GM12878 (cell line): Measurements from ENCODE around the gene CPNE4. TPM values are rescaled to one million over a fixed set of nuclear protein-coding genes. Genes with fewer than 3 reads are reported as not detected.

ENCODE experiments used
- ATAC-seq: fragments of 200-7000 bp; cut with Tn5 transposase; 3 replicates; pipeline ENCODE4 v1.9.1; 2020; ENCODE audit warnings: mild to moderate bottlenecking, moderate library complexity
- BruUV-seq: library from RNA; stranded (reverse); fragments of 400-500 nt; replicated peaks from 2 replicates; lab custom pipeline; 2021; lab: Mats Ljungman, UMichigan
- CTCF ChIA-PET: fragments of 300-600 bp; sonication (Branson Sonifier 250); formaldehyde crosslinking; extraction: SDS; loops from one replicate; lab custom pipeline; 2021; ENCODE audit warnings: inconsistent platforms; lab: Yijun Ruan, JAX
- POLR2A ChIA-PET: fragments of 350-600 bp; formaldehyde crosslinking; extraction: SDS; loops from one replicate; lab custom pipeline; 2021; ENCODE audit warnings: inconsistent platforms; lab: Charles Lee
- RAD21 ChIA-PET: fragments of 300-600 bp; sonication (Branson Sonifier 250); formaldehyde crosslinking; loops from one replicate; lab custom pipeline; 2023; ENCODE audit warnings: antibody characterized with exemption; ENCODE audit not compliant: unreplicated experiment; lab: Charles Lee
- SMC1A ChIA-PET: fragments of 300-600 bp; sonication (Branson Sonifier 250); formaldehyde crosslinking; loops from one replicate; lab custom pipeline; 2023; ENCODE audit not compliant: unreplicated experiment, uncharacterized antibody; lab: Charles Lee
- DNase-seq: peaks from one replicate; pipeline ENCODE4 v3.0.0-alpha.2; 2011; ENCODE audit warnings: low read depth, low spot score
- FAIRE-seq: peaks from 3 replicates; lab custom pipeline; 2011; peaks lifted over from hg19 to GRCh38; lab: Jason Lieb, UNC
- H2AFZ ChIP-seq: 2 replicates; pipeline ENCODE4 v1.6.0; 2011; ENCODE audit warnings: low read depth, low read length, control low read depth; ENCODE audit not compliant: control insufficient read depth
- H3K27ac ChIP-seq: 2 replicates; pipeline ENCODE4 v1.5.1; 2011; ENCODE audit warnings: control low read depth; ENCODE audit not compliant: control insufficient read depth, insufficient read depth
- H3K27me3 ChIP-seq, 2 experiments: replicated peaks in 1 of 2; 2 replicates each; pipeline versions ENCODE4 v1.6.0 to v1.6.1; 2011; ENCODE audit warnings: low read length in 1 of 2; ENCODE audit not compliant: control insufficient read depth in 2 of 2, insufficient read depth in 2 of 2
- H3K36me3 ChIP-seq, 2 experiments: 2 replicates each; pipeline ENCODE4 v1.5.1; 2011; ENCODE audit warnings: low read length in 1 of 2; ENCODE audit not compliant: control insufficient read depth in 2 of 2, insufficient read depth in 2 of 2
- H3K4me1 ChIP-seq: 2 replicates; pipeline ENCODE4 v1.6.1; 2011; ENCODE audit warnings: mild to moderate bottlenecking, low read length, moderate library complexity, mixed read lengths; ENCODE audit not compliant: control insufficient read depth, insufficient read depth
- H3K4me2 ChIP-seq: 2 replicates; pipeline ENCODE4 v1.6.0; 2011; ENCODE audit warnings: control low read depth; ENCODE audit not compliant: control insufficient read depth, insufficient read depth
- H3K4me3 ChIP-seq: fragments of 200-600 bp; sonication (generic); 2 replicates; pipeline ENCODE4 v1.5.1; 2016
- H3K79me2 ChIP-seq: 2 replicates; pipeline ENCODE4 v1.6.0; 2011; ENCODE audit warnings: low read length; ENCODE audit not compliant: control insufficient read depth, insufficient read depth
- H3K9ac ChIP-seq: 2 replicates; pipeline ENCODE4 v1.8.0; 2011; ENCODE audit warnings: low read length, control low read depth, mixed read lengths; ENCODE audit not compliant: control insufficient read depth, insufficient read depth
- H3K9me3 ChIP-seq: replicated peaks from 3 replicates; pipeline ENCODE4 v1.5.1; 2011; ENCODE audit warnings: mild to moderate bottlenecking, low read length; ENCODE audit not compliant: control insufficient read depth, insufficient read depth
- H4K20me1 ChIP-seq: 2 replicates; pipeline ENCODE4 v1.6.0; 2011; ENCODE audit not compliant: control insufficient read depth, insufficient read depth
- FOXM1 ChIP-seq: IDR thresholded peaks from 2 replicates; pipeline ENCODE4 v1.6.1; 2012; ENCODE audit warnings: low read depth, mild to moderate bottlenecking, inconsistent platforms, low read length, moderate library complexity
- NR2F1 ChIP-seq: fragments of 450-650 bp; conservative IDR thresholded peaks from 2 replicates; pipeline ENCODE4 v1.6.1; 2017; ENCODE audit warnings: mild to moderate bottlenecking
- USF1 ChIP-seq: IDR thresholded peaks from 2 replicates; pipeline ENCODE4 v1.6.1; 2011; ENCODE audit warnings: borderline replicate concordance, low read depth, mild to moderate bottlenecking, moderate library complexity, mixed read lengths, low read length; ENCODE audit not compliant: insufficient read depth; ENCODE audit errors: extremely low read length
- ZBTB4 ChIP-seq: fragments of 450-650 bp; formaldehyde crosslinking; IDR thresholded peaks from 2 replicates; pipeline ENCODE4 v1.4.0; 2022; ENCODE audit warnings: mild to moderate bottlenecking, moderate library complexity
- ZBTB40 ChIP-seq: fragments of 450-650 bp; IDR thresholded peaks from 2 replicates; pipeline ENCODE4 v1.6.1; 2016; ENCODE audit warnings: mild to moderate bottlenecking, moderate library complexity, borderline replicate concordance
- WGBS: methylation state at CpG from one replicate; pipeline ENCODE4 v1.1.6; 2016; ENCODE audit warnings: low lambda C conversion rate; ENCODE audit not compliant: insufficient replicate concordance, insufficient coverage; ENCODE audit errors: missing lambda C conversion rate; 5-methylcytosine and 5-hydroxymethylcytosine counted together
- in situ Hi-C: fragments of 300-500 bp; cut with MboI; formaldehyde crosslinking; loops from 9 replicates; pipeline ENCODE4 v1.14.3; 2018; ENCODE audit warnings: mixed read lengths
- intact Hi-C: fragments of 100-400 bp; cut with micrococcal nuclease; formaldehyde crosslinking; loops from one replicate; pipeline ENCODE4 v1.14.2; 2022; ENCODE audit not compliant: unreplicated experiment
- polyA plus RNA-seq, 11 experiments: library from polyadenylated mRNA; depleted of rRNA in 4 of 11; unstranded in 6 of 11; stranded (reverse) in 5 of 11; fragments of >200 nt; fragmentation: Nextera tagmentation in 4 of 11; fragmentation: Illumina TruSeq in 1 of 11; extraction: Ambion mirVana in 4 of 11; extraction: Trizol in 1 of 11; gene quantifications; 1 replicate in 1 of 11; 2 replicates in 10 of 11; pipeline versions ENCODE4 v1.2.1 to v1.2.3, GENCODE V29; 2011 to 2016; ENCODE audit warnings: inconsistent platforms in 2 of 11, missing spikeins in 2 of 11, low read depth in 1 of 11
- total RNA-seq, 4 experiments: library from RNA; depleted of rRNA in 3 of 4; stranded (reverse); fragments of >200 nt in 3 of 4; fragmentation: Illumina TruSeq in 1 of 4; extraction: Trizol in 1 of 4; gene quantifications; 2 replicates each; pipeline versions ENCODE4 v1.2.1 to v1.2.3, GENCODE V29; 2013 to 2021
- TF ChIP-seq, protein P1 (sequence below): IDR thresholded peaks from 2 replicates; pipeline ENCODE4 v1.6.1; 2011; ENCODE audit warnings: low read depth, low read length, improper control_type of control experiment, borderline replicate concordance
- TF ChIP-seq, protein P2 (sequence below), 3 experiments: IDR thresholded peaks in 2 of 3; conservative IDR thresholded peaks in 1 of 3; 2 replicates each; pipeline ENCODE4 v1.5.1; 2011; ENCODE audit warnings: low read depth in 3 of 3, low read length in 3 of 3, mild to moderate bottlenecking in 3 of 3, control low read depth in 2 of 3, moderate library complexity in 2 of 3, inconsistent platforms in 1 of 3, mixed read lengths in 1 of 3; ENCODE audit not compliant: control insufficient read depth in 2 of 3, insufficient read depth in 1 of 3; ENCODE audit errors: extremely low read depth in 1 of 3

The CPNE4 gene
- total and polyA plus RNA-seq, 10 of the 15 experiments (the other 5 are each of a cell fraction or from before 2014, with no cell fraction given), result 0.17 to 1.9 (median 0.48) TPM; not detected in 1

DNA sequence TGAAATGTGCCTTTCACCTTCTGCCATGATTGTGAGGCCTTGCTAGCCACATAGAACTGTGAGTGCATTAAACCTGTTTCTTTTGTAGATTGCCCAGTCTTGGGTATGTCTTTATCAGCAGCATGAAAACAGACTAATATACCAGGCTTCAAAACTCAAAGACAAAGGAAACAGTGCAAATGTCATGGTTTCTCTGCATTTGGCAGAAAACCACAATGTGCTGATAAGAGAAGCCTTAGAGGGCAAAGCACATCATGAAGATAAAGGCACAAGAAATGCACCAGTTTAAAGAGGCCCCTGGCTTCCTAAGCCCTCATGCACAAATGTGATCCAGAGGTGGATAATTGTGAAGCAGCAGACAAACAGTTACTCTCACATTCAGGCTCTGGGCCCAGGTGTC, 259.2 kb downstream of the CPNE4 start (continued):
- TF ChIP-seq ZBTB40, result no peak
- no peak for TF ChIP-seq USF1
- no peak for TF ChIP-seq NR2F1
- TF ChIP-seq FOXM1, result no peak

DNA sequence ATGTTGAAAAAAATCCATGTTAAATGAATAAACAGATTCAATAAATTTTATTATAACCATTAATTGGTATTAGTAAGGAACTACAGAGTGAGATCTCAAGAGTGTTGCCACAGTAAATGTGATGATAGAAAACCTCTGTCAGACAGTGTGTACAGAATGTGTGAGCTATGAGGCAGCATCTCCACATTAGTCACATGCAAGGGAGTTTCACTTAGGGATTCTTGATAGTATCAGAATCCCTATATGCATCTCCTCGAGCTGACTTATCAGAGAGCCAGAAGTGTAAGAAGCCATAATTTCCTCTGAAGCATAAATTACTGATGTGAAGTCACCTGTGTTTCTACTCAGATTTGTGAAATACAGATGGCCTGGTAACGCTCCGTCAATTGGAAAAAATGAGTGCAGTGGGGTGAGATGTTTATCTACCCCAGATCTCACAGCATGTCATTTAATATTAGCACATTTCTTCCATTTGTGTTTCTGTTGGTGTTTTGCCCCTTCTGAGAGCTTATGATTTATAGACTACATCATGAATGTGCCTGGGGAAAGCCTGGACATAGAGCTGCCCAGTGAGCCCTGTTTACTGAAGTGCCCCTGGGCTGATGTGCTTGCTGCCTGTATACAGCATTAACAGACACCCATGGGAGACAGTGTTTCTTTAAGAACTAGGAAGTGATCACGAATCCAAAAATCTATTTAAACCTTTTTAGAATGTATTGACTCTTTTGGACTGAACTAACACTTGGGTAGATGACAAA, 262.4 kb downstream of the CPNE4 start:
- BruUV-seq, result no TSS peak
- ChIA-PET CTCF (interaction anchor here (1.7 kb wide), 1 partner anchor 13 kb away, joined by 5 read pairs; no protein-coding TSS in a partner anchor), RAD21 (no interaction called here), SMC1A (interaction anchor here (0.7 to 1.6 kb wide), 2 partner anchors 24 to 257 kb away, joined by 3 read pairs; no protein-coding TSS in a partner anchor), POLR2A (no interaction called here)
- no peaks in the 10 kb centered on the region for H3K4me1 ChIP-seq
- WGBS, result 50% methylated on average over 4 of the region's 4 CpGs
- H3K9ac ChIP-seq, result no peak overlapping the region
- no peaks in the 10 kb centered on the region for H3K79me2 ChIP-seq
- H3K9me3 ChIP-seq, result no peaks in the 10 kb centered on the region; the same call in 2 of the 3 replicates
- in situ Hi-C loops (no loop called here), intact Hi-C loops (no loop called here)
- no peak overlapping the region for H3K4me3 ChIP-seq
- no peaks in the 10 kb centered on the region for H4K20me1 ChIP-seq
- H3K27ac ChIP-seq, result no peak overlapping the region
- no peak overlapping the region for H3K4me2 ChIP-seq
- no peaks in the 10 kb centered on the region for H3K27me3 ChIP-seq
- DNase-seq, result no peak
- ATAC-seq, result no peak
- no peak overlapping the region for H2AFZ ChIP-seq
- no peaks in the 10 kb centered on the region for H3K36me3 ChIP-seq
- no peak for FAIRE-seq
- TF ChIP-seq, protein P1, sequence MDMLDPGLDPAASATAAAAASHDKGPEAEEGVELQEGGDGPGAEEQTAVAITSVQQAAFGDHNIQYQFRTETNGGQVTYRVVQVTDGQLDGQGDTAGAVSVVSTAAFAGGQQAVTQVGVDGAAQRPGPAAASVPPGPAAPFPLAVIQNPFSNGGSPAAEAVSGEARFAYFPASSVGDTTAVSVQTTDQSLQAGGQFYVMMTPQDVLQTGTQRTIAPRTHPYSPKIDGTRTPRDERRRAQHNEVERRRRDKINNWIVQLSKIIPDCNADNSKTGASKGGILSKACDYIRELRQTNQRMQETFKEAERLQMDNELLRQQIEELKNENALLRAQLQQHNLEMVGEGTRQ, result no peak
- TF ChIP-seq ZBTB4 (CRISPR knock-in tag), result no peak
- TF ChIP-seq, protein P2, sequence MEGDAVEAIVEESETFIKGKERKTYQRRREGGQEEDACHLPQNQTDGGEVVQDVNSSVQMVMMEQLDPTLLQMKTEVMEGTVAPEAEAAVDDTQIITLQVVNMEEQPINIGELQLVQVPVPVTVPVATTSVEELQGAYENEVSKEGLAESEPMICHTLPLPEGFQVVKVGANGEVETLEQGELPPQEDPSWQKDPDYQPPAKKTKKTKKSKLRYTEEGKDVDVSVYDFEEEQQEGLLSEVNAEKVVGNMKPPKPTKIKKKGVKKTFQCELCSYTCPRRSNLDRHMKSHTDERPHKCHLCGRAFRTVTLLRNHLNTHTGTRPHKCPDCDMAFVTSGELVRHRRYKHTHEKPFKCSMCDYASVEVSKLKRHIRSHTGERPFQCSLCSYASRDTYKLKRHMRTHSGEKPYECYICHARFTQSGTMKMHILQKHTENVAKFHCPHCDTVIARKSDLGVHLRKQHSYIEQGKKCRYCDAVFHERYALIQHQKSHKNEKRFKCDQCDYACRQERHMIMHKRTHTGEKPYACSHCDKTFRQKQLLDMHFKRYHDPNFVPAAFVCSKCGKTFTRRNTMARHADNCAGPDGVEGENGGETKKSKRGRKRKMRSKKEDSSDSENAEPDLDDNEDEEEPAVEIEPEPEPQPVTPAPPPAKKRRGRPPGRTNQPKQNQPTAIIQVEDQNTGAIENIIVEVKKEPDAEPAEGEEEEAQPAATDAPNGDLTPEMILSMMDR (IDR thresholded peaks at IDR 0.05 in 2 of 3, conservative IDR thresholded peaks at IDR 0.05 in 1 of 3; ENCODE audit: control insufficient read depth in 2 of 3, extremely low read depth in 1 of 3, insufficient read depth in 1 of 3, low read depth in 3 of 3, low read length in 3 of 3), result no peak
